H9 (cell line): Measurements from ENCODE around the gene WSCD2. TPM values are rescaled to one million over a fixed set of nuclear protein-coding genes. Genes with fewer than 3 reads are reported as not detected.

ENCODE experiments used
- DNase-seq: peaks from one replicate; pipeline ENCODE4 v3.0.0-alpha.2; 2017
- H2AFZ ChIP-seq: one replicate; pipeline ENCODE4 v1.6.1; 2013; ENCODE audit warnings: mild to moderate bottlenecking, low read length, control low read depth, moderate library complexity
- H2AK5ac ChIP-seq: 2 replicates; pipeline ENCODE4 v1.6.1; 2013; ENCODE audit warnings: low read length, control low read depth, mixed read lengths; ENCODE audit not compliant: insufficient read length
- H2BK120ac ChIP-seq: one replicate; pipeline ENCODE4 v1.6.1; 2013; ENCODE audit warnings: low read depth, mild to moderate bottlenecking, low read length, control low read depth, inconsistent platforms; ENCODE audit not compliant: poor library complexity, severe bottlenecking
- H2BK12ac ChIP-seq: 2 replicates; pipeline ENCODE4 v1.6.1; 2013; ENCODE audit warnings: low read length, control low read depth, mixed read lengths, low read depth; ENCODE audit not compliant: insufficient read length
- H2BK15ac ChIP-seq: 2 replicates; pipeline ENCODE4 v1.6.1; 2013; ENCODE audit warnings: low read depth, low read length, control low read depth
- H2BK20ac ChIP-seq: one replicate; pipeline ENCODE4 v1.6.1; 2013; ENCODE audit warnings: low read depth, mild to moderate bottlenecking, low read length, control low read depth, inconsistent platforms; ENCODE audit not compliant: poor library complexity, severe bottlenecking
- H2BK5ac ChIP-seq: 2 replicates; pipeline ENCODE4 v1.6.1; 2013; ENCODE audit warnings: low read length, control low read depth, mixed read lengths; ENCODE audit not compliant: insufficient read length
- H3K14ac ChIP-seq: 2 replicates; pipeline ENCODE4 v1.6.1; 2013; ENCODE audit warnings: low read length, control low read depth; ENCODE audit not compliant: insufficient read depth
- H3K18ac ChIP-seq: 2 replicates; pipeline ENCODE4 v1.6.1; 2013; ENCODE audit warnings: low read depth, mild to moderate bottlenecking, mixed read lengths, low read length, control low read depth; ENCODE audit not compliant: insufficient read length
- H3K23ac ChIP-seq: 2 replicates; pipeline ENCODE4 v1.6.1; 2013; ENCODE audit warnings: low read length, control low read depth, mixed read lengths, low read depth; ENCODE audit not compliant: insufficient read length
- H3K23me2 ChIP-seq: 2 replicates; pipeline ENCODE4 v1.6.1; 2013; ENCODE audit warnings: low read depth, mild to moderate bottlenecking, mixed read lengths, low read length, control low read depth; ENCODE audit not compliant: insufficient read length, poor library complexity, severe bottlenecking
- H3K27ac ChIP-seq: 2 replicates; pipeline ENCODE4 v1.5.1; 2013; ENCODE audit warnings: low read length, control low read depth, mixed read lengths, low read depth; ENCODE audit not compliant: insufficient read length
- H3K27me3 ChIP-seq: 2 replicates; pipeline ENCODE4 v1.6.1; 2013; ENCODE audit warnings: low read length, control low read depth, inconsistent platforms; ENCODE audit not compliant: insufficient read depth
- H3K4ac ChIP-seq: 2 replicates; pipeline ENCODE4 v1.6.1; 2013; ENCODE audit warnings: low read depth, mild to moderate bottlenecking, control low read depth, inconsistent platforms, low read length, moderate library complexity
- H3K4me1 ChIP-seq: 2 replicates; pipeline ENCODE4 v1.6.1; 2013; ENCODE audit warnings: low read length, control low read depth, inconsistent platforms; ENCODE audit not compliant: insufficient read depth
- H3K4me2 ChIP-seq: 2 replicates; pipeline ENCODE4 v1.6.1; 2013; ENCODE audit warnings: low read length, control low read depth, mixed read lengths; ENCODE audit not compliant: insufficient read length, insufficient read depth
- H3K56ac ChIP-seq: 2 replicates; pipeline ENCODE4 v1.6.1; 2013; ENCODE audit warnings: low read depth, mild to moderate bottlenecking, mixed read lengths, low read length, control low read depth; ENCODE audit not compliant: insufficient read length
- H3K79me1 ChIP-seq: 2 replicates; pipeline ENCODE4 v1.6.1; 2013; ENCODE audit warnings: low read depth, mild to moderate bottlenecking, moderate library complexity, low read length, control low read depth, inconsistent platforms; ENCODE audit not compliant: insufficient read depth, poor library complexity, severe bottlenecking
- H3K79me2 ChIP-seq: 2 replicates; pipeline ENCODE4 v1.6.1; 2013; ENCODE audit warnings: low read length, control low read depth, inconsistent platforms; ENCODE audit not compliant: insufficient read depth
- H3K9ac ChIP-seq: 2 replicates; pipeline ENCODE4 v1.6.1; 2013; ENCODE audit warnings: low read length, control low read depth, mixed read lengths; ENCODE audit not compliant: insufficient read length; ENCODE audit errors: extremely low read depth
- H3K9me3 ChIP-seq: one replicate; pipeline ENCODE4 v1.6.1; 2013; ENCODE audit warnings: low read depth, low read length, inconsistent platforms; ENCODE audit not compliant: control insufficient read depth
- H3T11ph ChIP-seq: one replicate; pipeline ENCODE4 v1.6.1; 2013; ENCODE audit warnings: mild to moderate bottlenecking, low read length, control low read depth, inconsistent platforms
- H4K20me1 ChIP-seq: one replicate; pipeline ENCODE4 v1.6.1; 2013; ENCODE audit not compliant: control insufficient read depth, insufficient read length, insufficient read depth
- H4K5ac ChIP-seq: 2 replicates; pipeline ENCODE4 v1.6.1; 2013; ENCODE audit warnings: low read depth, mild to moderate bottlenecking, mixed read lengths, low read length, control low read depth; ENCODE audit not compliant: insufficient read length
- H4K8ac ChIP-seq: replicated peaks from 2 replicates; pipeline ENCODE4 v1.6.1; 2013; ENCODE audit warnings: low read length, control low read depth, mixed read lengths, low read depth; ENCODE audit not compliant: insufficient read length
- H4K91ac ChIP-seq: 2 replicates; pipeline ENCODE4 v1.6.1; 2013; ENCODE audit warnings: low read depth, mild to moderate bottlenecking, moderate library complexity, mixed read lengths, low read length, control low read depth; ENCODE audit not compliant: insufficient read length
- H3K27ac Mint-ChIP-seq, 3 experiments: 2 replicates in 2 of 3; 3 replicates in 1 of 3; pipeline ENCODE4 v1.8.0; 2020 to 2021; ENCODE audit warnings: mixed read lengths in 3 of 3, mild to moderate bottlenecking in 1 of 3, moderate library complexity in 1 of 3
- H3K27me3 Mint-ChIP-seq: 2 replicates; pipeline ENCODE4 v1.8.0; 2021; ENCODE audit warnings: low read depth, mild to moderate bottlenecking, moderate library complexity, mixed read lengths
- H3K36me3 Mint-ChIP-seq, 3 experiments: 2 replicates in 2 of 3; 3 replicates in 1 of 3; pipeline ENCODE4 v1.8.0; 2020 to 2021; ENCODE audit warnings: low read depth in 3 of 3, mixed read lengths in 3 of 3; ENCODE audit not compliant: insufficient read depth in 1 of 3
- H3K4me1 Mint-ChIP-seq, 2 experiments: 2 replicates each; pipeline ENCODE4 v1.8.0; 2020; ENCODE audit warnings: mixed read lengths in 2 of 2
- H3K4me3 Mint-ChIP-seq, 2 experiments: 2 replicates in 1 of 2; 3 replicates in 1 of 2; pipeline ENCODE4 v1.8.0; 2020 to 2021; ENCODE audit warnings: mild to moderate bottlenecking in 2 of 2, mixed read lengths in 2 of 2, moderate library complexity in 1 of 2
- H3K9me3 Mint-ChIP-seq, 2 experiments: 2 replicates in 1 of 2; 3 replicates in 1 of 2; pipeline ENCODE4 v1.8.0; 2020; ENCODE audit warnings: mild to moderate bottlenecking in 2 of 2, mixed read lengths in 2 of 2, moderate library complexity in 1 of 2
- CTCF ChIP-seq: fragments of 200-600 bp; sonication (generic); conservative IDR thresholded peaks from 3 replicates; pipeline ENCODE4 v1.8.0; 2021; ENCODE audit warnings: antibody characterized with exemption, mild to moderate bottlenecking
- WGBS: extraction: QIAGEN DNeasy Blood & Tissue Kit; methylation state at CpG from one replicate; pipeline ENCODE4 v1.1.7; 2013; ENCODE audit warnings: missing lambda C conversion rate, low lambda C conversion rate, mixed read lengths; ENCODE audit not compliant: insufficient read length; ENCODE audit errors: extremely low coverage; 5-methylcytosine and 5-hydroxymethylcytosine counted together
- total RNA-seq: library from RNA; stranded (reverse); gene quantifications from 2 replicates; pipeline ENCODE4 v1.2.1, GENCODE V29; 2021

Gene WSCD2
- total RNA-seq, 1 experiment from 2014 or later, result 0.92 TPM

DNA sequence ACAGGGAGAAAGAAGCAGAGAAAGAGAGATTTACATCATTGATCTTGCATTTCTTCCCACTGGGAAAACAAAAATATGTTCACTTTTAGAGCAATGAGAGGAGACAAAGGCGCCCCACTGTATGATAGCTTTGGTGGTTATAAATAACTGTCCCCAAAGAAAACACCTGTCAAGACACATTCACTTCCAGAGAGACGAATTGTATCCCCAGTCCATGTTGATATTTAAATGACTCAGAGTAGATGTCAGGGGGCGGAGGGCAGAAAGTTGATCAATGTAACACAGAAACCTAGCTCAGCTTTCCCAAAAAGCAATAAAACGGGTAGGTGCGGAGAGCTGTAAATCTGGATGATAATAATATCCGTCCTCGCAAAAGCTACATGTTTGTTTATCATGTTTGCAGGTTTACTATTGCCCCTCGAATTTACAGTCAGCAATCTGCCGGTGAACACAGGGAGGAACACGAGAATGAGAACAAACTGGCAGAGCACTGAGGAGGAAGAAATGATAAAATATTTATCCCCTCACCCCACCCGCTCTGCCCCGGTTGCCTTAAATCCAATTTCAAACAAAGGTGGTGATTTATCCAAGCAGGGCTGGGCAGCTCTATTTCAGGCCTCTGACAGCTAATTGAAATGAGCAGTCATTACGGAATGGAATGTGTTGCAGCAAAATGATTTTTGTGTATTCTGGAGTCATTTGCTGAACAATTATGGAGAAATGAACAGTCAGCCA lies 125.6 kb downstream of the WSCD2 start:
- H3K27me3 Mint-ChIP-seq, result peaks cover 8% of the 10 kb centered on the region
- no peak overlapping the region for H2AFZ ChIP-seq
- no peak for TF ChIP-seq CTCF
- peaks cover 7% of the 10 kb centered on the region for H3K4me1 ChIP-seq
- no peak overlapping the region for H2BK15ac ChIP-seq
- H4K8ac ChIP-seq, result no peak overlapping the region
- H2AK5ac ChIP-seq, result no peak overlapping the region
- H3K27ac ChIP-seq, result no peak overlapping the region
- H3K4me2 ChIP-seq, result no peak overlapping the region
- no peak overlapping the region for H3T11ph ChIP-seq
- H3K4ac ChIP-seq, result no peak overlapping the region
- H3K27ac Mint-ChIP-seq, result no peak overlapping the region
- no peak overlapping the region for H2BK5ac ChIP-seq
- H3K14ac ChIP-seq, result no peak overlapping the region
- no peaks in the 10 kb centered on the region for H3K9me3 ChIP-seq
- no peaks in the 10 kb centered on the region for H3K79me1 ChIP-seq
- no peak overlapping the region for H3K18ac ChIP-seq
- no peaks in the 10 kb centered on the region for H4K20me1 ChIP-seq
- H2BK12ac ChIP-seq, result no peak overlapping the region
- no CpG with 5 or more reads among the region's 13 CpGs for WGBS
- no peak for DNase-seq
- no peak overlapping the region for H4K91ac ChIP-seq
- no peaks in the 10 kb centered on the region for H3K27me3 ChIP-seq
- no peak overlapping the region for H2BK120ac ChIP-seq
- peaks cover 3 to 6% of the 10 kb centered on the region in 2 experiments; a peak in 4 of 5 replicates for H3K9me3 Mint-ChIP-seq
- H4K5ac ChIP-seq, result no peak overlapping the region
- peaks cover 21 to 30% of the 10 kb centered on the region in 2 experiments for H3K4me1 Mint-ChIP-seq
- H3K4me3 Mint-ChIP-seq, result no peak overlapping the region
- H3K23me2 ChIP-seq, result no peaks in the 10 kb centered on the region
- peaks cover 0 to 6% (median 1%) of the 10 kb centered on the region in 3 experiments; a peak in 2 of 7 replicates for H3K36me3 Mint-ChIP-seq
- no peaks in the 10 kb centered on the region for H3K79me2 ChIP-seq
- H2BK20ac ChIP-seq, result no peak overlapping the region
- no peak overlapping the region for H3K56ac ChIP-seq
- no peak overlapping the region for H3K9ac ChIP-seq
- no peak overlapping the region for H3K23ac ChIP-seq
